ENCODE results near the gene PSG7.
"Not testable (repeated sequence)": the region's sequence is repeated elsewhere in the genome, so short reads cannot be mapped to it uniquely, and the experiment has no call there.

PSG7 gene

DNA sequence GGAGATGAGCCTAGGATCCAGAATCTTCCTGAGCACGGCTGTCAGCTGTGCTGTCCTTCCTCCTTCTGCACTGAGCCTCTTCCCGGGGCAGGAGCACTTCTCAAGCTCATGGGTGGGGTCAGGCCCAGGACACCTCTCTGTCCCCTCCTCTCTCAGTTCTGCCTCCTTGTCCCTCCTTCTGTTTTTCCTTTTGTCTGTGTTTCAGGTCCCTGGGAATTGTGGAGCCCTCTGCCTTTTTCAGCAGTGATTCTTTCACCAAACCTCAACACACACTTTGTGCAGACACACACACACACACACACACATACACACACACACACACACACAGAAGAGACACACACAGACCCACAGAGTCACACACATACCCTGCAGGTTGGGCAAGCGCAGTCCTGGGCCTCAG lies at the start of gene PSG7:
Gene PSG7, minus strand, starts transcription at position 101 of the 400 bp plus-strand sequence. CDS start 131 bp downstream, outside the sequence.
- not testable (repeated sequence) for DNase-seq (ENCODE audit: low read depth in 2 of 2)

- no peak for DNase-seq (ENCODE audit: low read depth in 2 of 2)
Measured at GRCh38 chr19:42985588-42985987, 48.6 kb upstream of the PSG7 start.

DNA sequence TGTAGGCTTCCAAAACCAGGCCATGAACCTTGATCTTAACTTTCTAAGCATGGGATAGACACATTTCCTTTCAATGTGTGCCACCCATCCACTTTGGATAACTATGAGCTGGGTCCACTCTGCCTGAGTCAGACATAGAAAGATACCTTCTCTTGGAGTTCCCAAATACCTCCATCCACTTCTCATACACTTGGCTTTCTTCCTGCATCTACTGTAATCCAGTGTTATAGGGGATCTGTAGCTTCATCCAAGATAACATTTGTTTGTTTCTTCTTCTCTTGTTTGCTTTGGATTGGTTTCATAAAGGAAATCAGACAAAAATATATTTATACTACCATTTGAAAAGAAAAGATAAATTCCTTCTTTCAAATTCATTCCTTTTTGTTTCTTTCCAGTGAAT lies 45.1 kb upstream of the PSG7 start:
- DNase-seq (ENCODE audit: low read depth in 2 of 2), result not testable (repeated sequence)

DNA sequence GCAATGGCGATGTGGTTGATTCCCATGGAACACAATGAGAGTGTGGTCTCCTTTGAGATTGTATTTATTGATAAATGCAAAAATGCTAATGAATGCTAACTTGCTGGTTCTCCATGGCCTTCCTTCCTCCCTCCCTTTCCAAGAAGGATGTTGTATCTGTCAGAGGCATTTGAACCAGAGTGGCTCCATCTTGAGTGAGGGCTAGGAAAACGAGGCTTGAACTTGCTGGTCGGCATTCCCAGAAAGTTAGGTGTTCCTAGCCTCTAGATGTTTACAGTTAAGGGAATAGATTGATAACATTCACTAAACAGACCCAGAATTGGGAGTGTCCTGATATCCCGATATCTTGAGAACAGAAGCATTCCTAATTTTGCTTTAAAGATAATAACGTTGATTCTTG lies 34.4 kb upstream of the PSG7 start:
- DNase-seq (ENCODE audit: low read depth in 2 of 2), result not testable (repeated sequence)

GRCh38 chr19:42965176-42965575 lies 28.2 kb upstream of the PSG7 start:
- no peak for DNase-seq (ENCODE audit: low read depth in 2 of 2)

GRCh38 chr19:42961119-42961518 lies 24.1 kb upstream of the PSG7 start:
- DNase-seq (ENCODE audit: low read depth in 2 of 2), result no peak

- not testable (repeated sequence) for DNase-seq (ENCODE audit: low read depth in 2 of 2)
Measured at GRCh38 chr19:42952126-42952525, 15.1 kb upstream of the PSG7 start.

DNA sequence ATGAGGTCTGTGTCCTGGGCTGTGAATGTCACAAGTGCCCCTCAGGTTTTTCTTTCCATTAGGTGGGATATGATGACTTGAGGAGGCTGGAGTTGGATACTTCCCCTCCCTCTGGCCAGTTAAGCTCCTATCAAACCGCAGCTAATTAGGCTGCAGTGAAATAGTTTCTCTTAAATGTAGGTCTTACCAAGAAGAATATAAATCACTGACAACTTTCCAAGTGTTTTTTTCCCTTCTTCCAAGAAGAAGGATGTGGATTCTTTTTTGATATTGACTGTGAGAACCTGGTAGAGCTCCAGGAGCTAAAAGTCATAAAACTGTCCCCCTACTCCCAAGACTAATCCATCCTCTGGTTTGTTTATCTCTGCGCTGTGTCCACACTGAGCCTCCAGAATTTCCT lies 14.5 kb upstream of the PSG7 start:
- not testable (repeated sequence) for DNase-seq (ENCODE audit: low read depth in 2 of 2)

DNA sequence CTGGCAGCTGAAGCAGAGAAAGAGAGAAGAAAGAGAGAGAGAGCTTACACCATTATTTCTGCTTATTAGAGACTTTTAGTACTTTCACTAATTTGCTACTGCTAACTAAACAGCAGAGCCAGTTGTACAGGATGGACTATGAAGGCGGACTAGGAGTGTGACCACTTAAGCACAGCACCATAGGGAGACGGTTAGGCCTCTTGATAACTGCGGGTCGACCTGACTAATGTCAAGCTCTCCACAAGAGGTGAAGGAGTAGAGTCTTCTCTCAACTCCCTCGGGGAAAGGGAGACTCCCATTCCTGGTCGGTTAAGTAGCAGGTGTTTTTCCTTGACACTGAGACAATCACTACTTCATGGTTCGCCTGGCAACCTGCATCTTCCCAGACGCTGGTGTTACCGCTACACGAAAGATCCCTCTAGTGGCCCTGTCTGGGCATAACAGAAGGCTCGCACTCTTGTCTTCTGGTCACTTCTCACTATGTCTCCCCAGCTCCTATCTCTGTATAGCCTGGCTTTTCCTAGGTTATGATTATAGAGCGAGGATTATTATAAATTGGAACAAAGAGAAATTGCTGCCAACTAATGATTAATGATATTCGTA lies 5.3 kb upstream of the PSG7 start:
- DNase-seq (ENCODE audit: low read depth in 2 of 2), result no peak

GRCh38 chr19:42934726-42935125 lies 2.3 kb downstream of the PSG7 start:
- DNase-seq (ENCODE audit: low read depth in 2 of 2), result not testable (repeated sequence)

DNA sequence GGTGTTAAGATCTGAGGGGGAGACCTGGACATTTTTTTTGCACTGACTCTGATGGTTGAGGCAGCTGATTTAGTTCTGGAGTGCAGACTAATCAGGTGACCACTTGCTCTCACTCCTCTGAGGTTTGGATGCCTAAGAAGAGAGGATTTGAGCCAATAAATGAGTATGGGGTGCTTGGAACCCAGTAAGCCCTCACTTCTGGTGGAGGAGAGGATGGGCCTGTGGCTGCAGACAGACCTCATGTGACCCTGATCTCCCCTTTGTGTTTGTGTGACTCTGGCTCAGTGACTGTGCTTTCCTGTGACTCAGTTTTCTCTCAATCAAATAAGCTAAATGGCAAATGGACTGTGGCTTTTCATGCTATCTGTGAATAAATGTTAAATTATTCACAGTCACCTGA lies 2.8 kb downstream of the PSG7 start:
- not testable (repeated sequence) for DNase-seq (ENCODE audit: low read depth in 2 of 2)

DNA sequence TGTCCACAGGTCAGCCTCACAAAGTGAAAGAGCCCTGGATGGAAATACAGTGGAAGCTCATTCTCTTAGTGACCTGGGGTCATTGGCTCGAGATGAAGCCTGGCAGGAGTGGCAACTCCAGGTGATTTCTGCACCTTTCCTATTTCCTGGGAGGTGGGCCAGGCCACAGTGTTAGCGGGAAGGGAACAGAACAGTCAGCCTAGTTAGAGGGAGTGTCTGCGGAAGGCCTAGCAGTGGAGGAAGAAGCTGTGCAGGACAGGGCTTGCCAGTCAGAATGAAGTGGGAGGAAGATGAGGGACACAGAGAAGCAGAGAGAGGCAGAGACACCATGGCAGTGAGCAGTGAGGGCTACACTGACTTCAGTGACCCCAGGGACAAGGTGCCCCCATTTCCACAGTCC lies 3.6 kb downstream of the PSG7 start:
- DNase-seq (ENCODE audit: low read depth in 2 of 2), result not testable (repeated sequence)

- DNase-seq (ENCODE audit: low read depth in 2 of 2), result not testable (repeated sequence)
Measured at GRCh38 chr19:42932485-42933101, 4.4 kb downstream of the PSG7 start.

- not testable (repeated sequence) for DNase-seq (ENCODE audit: low read depth in 2 of 2)
Measured at GRCh38 chr19:42930214-42930613, 6.8 kb downstream of the PSG7 start.

GRCh38 chr19:42928896-42929295 lies 8.1 kb downstream of the PSG7 start:
- DNase-seq (ENCODE audit: low read depth in 2 of 2), result no peak

DNA sequence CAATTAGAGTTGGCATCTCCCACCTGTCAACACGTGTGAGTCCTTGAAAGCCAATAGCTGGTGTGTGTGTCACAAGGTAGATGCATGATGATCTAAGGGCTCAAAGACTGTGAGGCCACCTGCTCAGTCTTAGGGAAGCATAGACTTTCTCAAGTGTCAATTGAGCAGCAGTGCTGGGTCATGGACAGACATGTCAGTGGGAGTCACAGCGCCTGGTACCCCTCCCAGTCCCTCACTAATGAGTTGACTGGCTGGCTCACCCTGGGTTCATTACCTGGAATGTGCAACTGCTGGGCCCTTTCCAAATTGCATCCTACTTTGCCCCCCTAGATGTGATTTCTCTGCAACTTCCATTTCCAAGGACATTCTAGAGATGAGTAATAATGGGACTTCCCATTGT lies 10.2 kb downstream of the PSG7 start:
- DNase-seq (ENCODE audit: low read depth in 2 of 2), result no peak

GRCh38 chr19:42923106-42923505 lies 13.9 kb downstream of the PSG7 start:
- DNase-seq (ENCODE audit: low read depth in 2 of 2), result not testable (repeated sequence)

DNA sequence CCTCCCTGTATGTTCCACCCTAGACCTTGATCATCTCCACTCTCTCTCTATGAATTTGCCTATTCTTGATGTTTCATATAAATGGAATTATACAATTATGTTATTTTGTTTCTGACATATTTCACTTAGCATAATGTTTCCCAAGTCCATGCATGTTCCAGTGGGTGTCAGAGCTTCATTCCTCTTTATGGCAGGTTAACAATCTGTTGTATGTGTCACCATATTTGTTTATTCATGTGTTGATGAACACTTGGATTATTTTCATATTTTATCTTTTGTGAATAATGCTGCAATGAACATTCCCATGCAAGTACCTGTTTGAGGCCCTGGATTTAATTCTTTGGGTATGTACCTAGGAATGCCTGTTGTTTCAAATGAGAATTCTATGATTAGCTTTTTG lies 16.0 kb downstream of the PSG7 start:
- not testable (repeated sequence) for DNase-seq (ENCODE audit: low read depth in 2 of 2)

DNA sequence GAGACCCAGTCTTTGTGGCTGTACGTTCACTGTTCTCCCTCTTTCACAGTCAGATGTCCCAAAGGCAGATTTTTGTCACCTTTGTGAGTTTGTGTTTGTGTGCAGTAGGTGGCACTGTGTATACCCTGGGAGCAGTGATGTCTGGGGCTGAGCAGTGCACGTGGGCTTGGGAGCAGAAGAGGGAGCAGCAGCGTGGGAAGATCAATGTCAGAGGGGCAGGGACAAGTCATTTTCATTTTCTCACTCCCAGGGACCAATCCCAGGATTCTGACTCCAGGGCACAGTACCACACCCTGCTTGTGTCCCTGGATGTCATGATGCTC lies 17.3 kb downstream of the PSG7 start:
- DNase-seq (ENCODE audit: low read depth in 2 of 2), result no peak

DNA sequence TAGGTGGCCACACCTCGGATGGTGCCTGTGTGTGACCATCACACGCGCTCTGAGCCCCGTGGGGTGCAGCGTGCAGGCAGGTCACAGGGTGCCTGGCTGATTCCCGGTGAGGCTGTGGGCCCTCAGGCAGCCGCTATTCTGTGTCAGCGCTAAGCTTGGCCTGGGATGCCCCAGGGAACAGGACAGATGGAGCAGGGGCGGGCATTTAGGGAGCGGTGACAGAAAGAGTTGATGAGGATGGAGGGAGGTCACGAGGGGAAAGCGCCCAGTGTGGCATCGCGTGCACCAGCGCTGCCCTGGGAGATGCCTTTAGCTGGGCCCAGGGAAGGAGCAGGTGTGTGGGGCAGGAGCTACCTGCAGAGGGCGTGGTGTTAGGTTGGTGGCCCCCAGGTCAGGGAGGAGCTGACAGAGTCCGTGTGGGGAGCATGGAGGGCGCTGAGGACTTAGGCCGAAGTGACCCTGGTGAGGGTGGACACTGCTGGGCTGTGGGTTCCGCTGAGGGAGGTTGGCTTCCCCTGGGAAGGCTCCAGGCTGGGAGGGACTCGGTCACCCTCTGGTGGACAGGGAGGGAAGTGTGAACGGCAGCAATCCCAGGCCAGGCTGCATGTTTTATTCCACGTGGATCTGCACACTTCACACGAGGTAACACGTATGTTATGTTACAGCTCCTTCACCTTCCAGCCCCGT lies 17.8 kb downstream of the PSG7 start:
- not testable (repeated sequence) for DNase-seq (ENCODE audit: low read depth in 2 of 2)

- not testable (repeated sequence) for DNase-seq (ENCODE audit: low read depth in 2 of 2)
Measured at GRCh38 chr19:42918377-42919069, 18.5 kb downstream of the PSG7 start.

DNA sequence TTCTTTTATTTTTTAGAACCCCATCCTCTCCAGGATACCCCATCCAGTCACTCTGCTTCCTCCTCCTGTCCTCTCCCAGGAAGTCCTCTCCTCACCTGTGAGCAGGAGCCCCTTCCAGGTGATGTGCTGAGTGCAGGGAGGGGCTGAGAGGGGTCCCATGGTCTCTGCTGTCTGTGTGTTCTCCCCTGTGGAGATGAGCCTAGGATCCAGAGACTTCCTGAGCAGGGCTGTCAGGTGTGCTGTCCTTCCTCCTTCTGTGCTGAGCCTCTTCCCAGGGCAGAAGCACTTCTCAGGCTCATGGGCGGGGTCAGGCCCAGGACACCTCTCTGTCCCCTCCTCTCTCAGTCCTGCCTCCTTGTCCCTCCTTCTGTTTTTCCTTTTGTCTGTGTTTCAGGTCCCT lies 19.4 kb downstream of the PSG7 start, which contains the start of gene PSG6:
Gene PSG6, minus strand, starts transcription at position 261 of the 400 bp plus-strand sequence. Its CDS starts 102 bp downstream, at position 159.
- not testable (repeated sequence) for DNase-seq (ENCODE audit: low read depth in 2 of 2)

All from stimulated activated CD8-positive, alpha-beta memory T cell treated with anti-CD3 and anti-CD28 coated beads, Interleukin-7, amount 100 ng/mL, for 1 hour (primary cell).